Body of pancreas (tissue), 4 donors: ENCODE measurements around the gene DAPK2.
A peak's percentile ranks its signal among the peaks of the same experiment; 100 is the strongest.

ENCODE experiments used
- CTCF ChIP-seq, 7 experiments: fragments of 450-650 bp in 4 of 7; fragments of 200-600 bp in 3 of 7; sonication (generic) in 3 of 7; IDR thresholded peaks; one replicate each; pipeline ENCODE4 v1.5.1; 2016 to 2019; ENCODE audit warnings: antibody characterized with exemption in 7 of 7
- POLR2A ChIP-seq, 3 donors: fragments of 450-650 bp; IDR thresholded peaks; one replicate each; pipeline ENCODE4 v1.6.1; 2016; ENCODE audit warnings: antibody characterized with exemption in 3 of 3, mild to moderate bottlenecking in 2 of 3

- TF ChIP-seq CTCF (IDR thresholded peaks at IDR 0.05) (peak; percentile 70 to 93 (median 77)), POLR2A (IDR thresholded peaks at IDR 0.05) (no peak)
These were observed 155.1 kb downstream of the DAPK2 start for GRCh38 chr15:63891079-63891767.
